Neuron (in vitro differentiated cells): ENCODE results near the gene BDH1.

ENCODE experiments used
- H2AFZ ChIP-seq: one replicate; pipeline ENCODE4 v1.6.1; 2013; ENCODE audit warnings: low read depth, mild to moderate bottlenecking, inconsistent platforms, low read length, moderate library complexity
- H3K27me3 ChIP-seq: one replicate; pipeline ENCODE4 v1.6.1; 2013; ENCODE audit warnings: low read length; ENCODE audit not compliant: insufficient read depth
- H3K36me3 ChIP-seq: one replicate; pipeline ENCODE4 v1.6.1; 2013; ENCODE audit warnings: low read length; ENCODE audit not compliant: insufficient read depth
- H3K4me1 ChIP-seq: one replicate; pipeline ENCODE4 v1.6.1; 2013; ENCODE audit warnings: low read length; ENCODE audit not compliant: insufficient read depth
- H3K4me3 ChIP-seq: 2 replicates; pipeline ENCODE4 v1.5.1; 2013; ENCODE audit warnings: mild to moderate bottlenecking, low read length, moderate library complexity
- H3K9me3 ChIP-seq: one replicate; pipeline ENCODE4 v1.6.1; 2013; ENCODE audit warnings: low read length

Gene BDH1

GRCh38 chr3:197533396-197533795, 22.4 kb downstream of the BDH1 start:
- H3K9me3 ChIP-seq = no peaks in the 10 kb centered on the region

GRCh38 chr3:197532388-197532787, 23.4 kb downstream of the BDH1 start:
- Histone ChIP-seq H3K4me3 (no peak overlapping the region), H3K27me3 (no peaks in the 10 kb centered on the region), H3K36me3 (no peaks in the 10 kb centered on the region), H2AFZ (no peak overlapping the region), H3K4me1 (no peaks in the 10 kb centered on the region), H3K9me3 (no peaks in the 10 kb centered on the region)

More at GRCh38 chr3:197533396-197533795, 22.4 kb downstream of the BDH1 start:
- H3K27me3 ChIP-seq = no peaks in the 10 kb centered on the region
- H2AFZ ChIP-seq = no peak overlapping the region
- H3K4me3 ChIP-seq = no peak overlapping the region
- no peaks in the 10 kb centered on the region for H3K4me1 ChIP-seq
- no peaks in the 10 kb centered on the region for H3K36me3 ChIP-seq

- no peaks in the 10 kb centered on the region for H3K36me3 ChIP-seq
- no peaks in the 10 kb centered on the region for H3K4me1 ChIP-seq
- no peaks in the 10 kb centered on the region for H3K9me3 ChIP-seq
- no peak overlapping the region for H3K4me3 ChIP-seq
- no peak overlapping the region for H2AFZ ChIP-seq
- no peaks in the 10 kb centered on the region for H3K27me3 ChIP-seq
These were observed 27.6 kb downstream of the BDH1 start for GRCh38 chr3:197528190-197528589.

- H3K4me1 ChIP-seq = no peaks in the 10 kb centered on the region
- no peaks in the 10 kb centered on the region for H3K27me3 ChIP-seq
- H3K4me3 ChIP-seq = no peak overlapping the region
- H2AFZ ChIP-seq = no peak overlapping the region
- H3K9me3 ChIP-seq = no peaks in the 10 kb centered on the region
- no peaks in the 10 kb centered on the region for H3K36me3 ChIP-seq
These were observed 28.2 kb downstream of the BDH1 start for GRCh38 chr3:197527569-197527968.

GRCh38 chr3:197525706-197526105, 30.1 kb downstream of the BDH1 start:
- Histone ChIP-seq H3K9me3 (no peaks in the 10 kb centered on the region), H3K4me1 (no peaks in the 10 kb centered on the region), H3K36me3 (no peaks in the 10 kb centered on the region), H3K4me3 (no peak overlapping the region), H3K27me3 (no peaks in the 10 kb centered on the region), H2AFZ (no peak overlapping the region)

GRCh38 chr3:197524128-197524527, 31.6 kb downstream of the BDH1 start:
- Histone ChIP-seq H3K4me1 (peaks cover 6% of the 10 kb centered on the region), H2AFZ (no peak overlapping the region)

GRCh38 chr3:197523526-197523925, 32.2 kb downstream of the BDH1 start:
- no peaks in the 10 kb centered on the region for H3K36me3 ChIP-seq
- H3K27me3 ChIP-seq = no peaks in the 10 kb centered on the region
- peaks cover 6% of the 10 kb centered on the region for H3K4me1 ChIP-seq
- no peak overlapping the region for H2AFZ ChIP-seq
- H3K4me3 ChIP-seq = no peak overlapping the region
- H3K9me3 ChIP-seq = no peaks in the 10 kb centered on the region

More at GRCh38 chr3:197524128-197524527, 31.6 kb downstream of the BDH1 start:
- Histone ChIP-seq H3K9me3 (no peaks in the 10 kb centered on the region), H3K27me3 (no peaks in the 10 kb centered on the region), H3K36me3 (no peaks in the 10 kb centered on the region), H3K4me3 (no peak overlapping the region)

- no peak overlapping the region for H2AFZ ChIP-seq
- H3K9me3 ChIP-seq = no peaks in the 10 kb centered on the region
- no peak overlapping the region for H3K4me3 ChIP-seq
- peaks cover 6% of the 10 kb centered on the region for H3K4me1 ChIP-seq
- H3K36me3 ChIP-seq = no peaks in the 10 kb centered on the region
- H3K27me3 ChIP-seq = no peaks in the 10 kb centered on the region
These were observed 32.8 kb downstream of the BDH1 start for GRCh38 chr3:197522881-197523441.

- Histone ChIP-seq H3K27me3 (no peaks in the 10 kb centered on the region), H3K4me1 (peaks cover 6% of the 10 kb centered on the region), H3K36me3 (no peaks in the 10 kb centered on the region), H2AFZ (no peak overlapping the region), H3K9me3 (no peaks in the 10 kb centered on the region), H3K4me3 (no peak overlapping the region)
These were observed 33.5 kb downstream of the BDH1 start for GRCh38 chr3:197522183-197522715.

- Histone ChIP-seq H3K4me1 (peaks cover 6% of the 10 kb centered on the region), H3K4me3 (no peak overlapping the region), H2AFZ (no peak overlapping the region), H3K27me3 (no peaks in the 10 kb centered on the region), H3K9me3 (no peaks in the 10 kb centered on the region), H3K36me3 (no peaks in the 10 kb centered on the region)
These were observed 34.2 kb downstream of the BDH1 start for GRCh38 chr3:197521277-197522182.

- Histone ChIP-seq H3K4me3 (no peak overlapping the region), H2AFZ (peak overlapping the region; percentile 12), H3K36me3 (no peaks in the 10 kb centered on the region)
These were observed 35.2 kb downstream of the BDH1 start for GRCh38 chr3:197520311-197521276.

GRCh38 chr3:197519801-197520211, 36.0 kb downstream of the BDH1 start:
- Histone ChIP-seq H3K4me3 (no peak overlapping the region), H2AFZ (no peak overlapping the region), H3K4me1 (peaks cover 6% of the 10 kb centered on the region), H3K27me3 (no peaks in the 10 kb centered on the region), H3K9me3 (no peaks in the 10 kb centered on the region), H3K36me3 (no peaks in the 10 kb centered on the region)

More at GRCh38 chr3:197520311-197521276, 35.2 kb downstream of the BDH1 start:
- Histone ChIP-seq H3K9me3 (no peaks in the 10 kb centered on the region), H3K4me1 (peaks cover 6% of the 10 kb centered on the region), H3K27me3 (no peaks in the 10 kb centered on the region)
